NCI-H510A (cell line): Measurements from ENCODE around the gene TEX9.
"Not testable (repeated sequence)": the region's sequence is repeated elsewhere in the genome, so short reads cannot be mapped to it uniquely, and the experiment has no call there.

Experiments used
- DNase-seq: peaks from one replicate; lab custom pipeline; 2025; lab: John Stamatoyannopoulos, UW

TEX9 gene

GRCh38 chr15:56365075-56365711, at the start of gene TEX9:
Gene TEX9, plus strand, starts transcription at chr15:56365426. Its CDS starts 25 bp downstream, at chr15:56365451.
- DNase-seq = peak; percentile 55

- DNase-seq = not testable (repeated sequence)
Observed at GRCh38 chr15:56316561-56316960, 48.7 kb upstream of the TEX9 start.

- no peak for DNase-seq
Observed at GRCh38 chr15:56320316-56320715, 44.9 kb upstream of the TEX9 start.

GRCh38 chr15:56320861-56321260, 44.4 kb upstream of the TEX9 start:
- no peak for DNase-seq

GRCh38 chr15:56322444-56322843, 42.8 kb upstream of the TEX9 start:
- DNase-seq = no peak

GRCh38 chr15:56323435-56323834, 41.8 kb upstream of the TEX9 start:
- DNase-seq = no peak

GRCh38 chr15:56325186-56325585, 40.0 kb upstream of the TEX9 start:
- DNase-seq = no peak

- no peak for DNase-seq
Observed at GRCh38 chr15:56327721-56328502, 37.3 kb upstream of the TEX9 start.

- no peak for DNase-seq
Observed at GRCh38 chr15:56337084-56337725, 28.0 kb upstream of the TEX9 start.

GRCh38 chr15:56339594-56339993, 25.6 kb upstream of the TEX9 start:
- no peak for DNase-seq

- no peak for DNase-seq
Observed at GRCh38 chr15:56341201-56341600, 24.0 kb upstream of the TEX9 start.

- no peak for DNase-seq
Observed at GRCh38 chr15:56342653-56343052, 22.6 kb upstream of the TEX9 start.

- no peak for DNase-seq
Observed at GRCh38 chr15:56343879-56344278, 21.3 kb upstream of the TEX9 start.

- DNase-seq = no peak
Observed at GRCh38 chr15:56344336-56344735, 20.9 kb upstream of the TEX9 start.

GRCh38 chr15:56346414-56346813, 18.8 kb upstream of the TEX9 start:
- DNase-seq = no peak

GRCh38 chr15:56349554-56349953, 15.7 kb upstream of the TEX9 start:
- DNase-seq = no peak

GRCh38 chr15:56351353-56351752, 13.9 kb upstream of the TEX9 start:
- DNase-seq = no peak

- no peak for DNase-seq
Observed at GRCh38 chr15:56351957-56352506, 13.2 kb upstream of the TEX9 start.

GRCh38 chr15:56353119-56353518, 12.1 kb upstream of the TEX9 start:
- no peak for DNase-seq

- DNase-seq = no peak
Observed at GRCh38 chr15:56353740-56354139, 11.5 kb upstream of the TEX9 start.

GRCh38 chr15:56356616-56357015, 8.6 kb upstream of the TEX9 start:
- no peak for DNase-seq

- no peak for DNase-seq
Observed at GRCh38 chr15:56358604-56359003, 6.6 kb upstream of the TEX9 start.

- no peak for DNase-seq
Observed at GRCh38 chr15:56361987-56362386, 3.2 kb upstream of the TEX9 start.
